K562 (cell line): ENCODE measurements around the gene IDS. TPM values are rescaled to one million over a fixed set of nuclear protein-coding genes. Genes with fewer than 3 reads are reported as not detected.

Source experiments
- ATAC-seq: fragments of 200-7000 bp; cut with Tn5 transposase; 3 replicates; pipeline ENCODE4 v1.9.1; 2020; ENCODE audit warnings: moderate library complexity
- BruUV-seq: library from RNA; stranded (reverse); fragments of 400-500 nt; replicated peaks from 2 replicates; lab custom pipeline; 2021; lab: Mats Ljungman, UMichigan
- CTCF ChIA-PET: fragments of 300-600 bp; formaldehyde crosslinking; extraction: SDS; loops from one replicate; lab custom pipeline; 2021; ENCODE audit warnings: low intra/inter-chr PET ratio; lab: Yijun Ruan, JAX
- POLR2A ChIA-PET: fragments of 300-600, 350-650 bp; sonication (Branson Sonifier 250); formaldehyde crosslinking; extraction: SDS; loops from one replicate; lab custom pipeline; 2021; ENCODE audit warnings: antibody characterized with exemption, inconsistent platforms; lab: Yijun Ruan, JAX
- DNase-seq, 4 experiments: peaks; one replicate each; pipeline versions ENCODE4 v3.0.0 to v3.0.0-alpha.2; 2011 to 2018; ENCODE audit warnings: low spot score in 3 of 4, mixed read lengths in 3 of 4; ENCODE audit errors: extremely low read depth in 1 of 4
- FAIRE-seq: peaks from 2 replicates; lab custom pipeline; 2011; peaks lifted over from hg19 to GRCh38; lab: Jason Lieb, UNC
- H2AFZ ChIP-seq: 2 replicates; pipeline ENCODE4 v1.6.0; 2011; ENCODE audit warnings: low read depth, low read length, control low read depth, inconsistent platforms
- H3K27ac ChIP-seq: fragments of 200-600 bp; 3 replicates; pipeline ENCODE4 v1.8.0; 2011; ENCODE audit warnings: low read depth, mild to moderate bottlenecking, control low read depth, inconsistent platforms, low read length, moderate library complexity, mixed read lengths; ENCODE audit errors: extremely low read depth
- H3K27me3 ChIP-seq, 2 experiments: fragments of 300-600 bp in 1 of 2; 2 replicates in 1 of 2; 3 replicates in 1 of 2; pipeline versions ENCODE4 v1.6.0 to v1.8.0; 2011; ENCODE audit warnings: inconsistent platforms in 2 of 2, low read length in 2 of 2, mild to moderate bottlenecking in 1 of 2, mixed read lengths in 1 of 2, moderate library complexity in 1 of 2; ENCODE audit not compliant: control insufficient read depth in 2 of 2, insufficient read depth in 2 of 2
- H3K36me3 ChIP-seq: fragments of 300-600 bp; 3 replicates; pipeline ENCODE4 v1.8.0; 2011; ENCODE audit warnings: mild to moderate bottlenecking, low read length, inconsistent platforms; ENCODE audit not compliant: control insufficient read depth, insufficient read depth
- H3K4me1 ChIP-seq, 2 experiments: fragments of 200-600 bp in 1 of 2; replicated peaks in 1 of 2; 2 replicates in 1 of 2; 3 replicates in 1 of 2; pipeline versions ENCODE4 v1.5.1 to v1.8.0; 2011; ENCODE audit warnings: inconsistent platforms in 2 of 2, low read length in 2 of 2, mild to moderate bottlenecking in 1 of 2, mixed read lengths in 1 of 2, moderate library complexity in 1 of 2; ENCODE audit not compliant: control insufficient read depth in 2 of 2, insufficient read depth in 2 of 2
- H3K4me2 ChIP-seq: 2 replicates; pipeline ENCODE4 v1.6.1; 2011; ENCODE audit warnings: low read length, control low read depth, inconsistent platforms, mixed read lengths; ENCODE audit not compliant: insufficient read depth
- H3K4me3 ChIP-seq: fragments of 200-600 bp; sonication (generic), shearing (Covaris generic); 2 replicates; pipeline ENCODE4 v1.5.1; 2016; ENCODE audit warnings: control low read depth, inconsistent platforms
- H3K79me2 ChIP-seq: fragments of 200-600 bp; 3 replicates; pipeline ENCODE4 v1.8.0; 2011; ENCODE audit warnings: low read length, inconsistent platforms; ENCODE audit not compliant: control insufficient read depth, insufficient read depth
- H3K9ac ChIP-seq, 2 experiments: 2 replicates each; pipeline versions ENCODE4 v1.6.0 to v1.6.1; 2011; ENCODE audit warnings: low read depth in 2 of 2, low read length in 2 of 2, control low read depth in 1 of 2, inconsistent platforms in 1 of 2, mild to moderate bottlenecking in 1 of 2, mixed read lengths in 1 of 2; ENCODE audit not compliant: insufficient read depth in 1 of 2
- H3K9me1 ChIP-seq: one replicate; pipeline ENCODE4 v1.6.0; 2011; ENCODE audit warnings: inconsistent platforms, mild to moderate bottlenecking, low read length, moderate library complexity; ENCODE audit not compliant: control insufficient read depth, insufficient read depth
- H3K9me3 ChIP-seq: replicated peaks from 2 replicates; pipeline ENCODE4 v1.5.1; 2011; ENCODE audit warnings: low read depth, low read length, inconsistent platforms; ENCODE audit not compliant: control insufficient read depth, insufficient read depth
- H4K20me1 ChIP-seq: replicated peaks from 2 replicates; pipeline ENCODE4 v1.6.1; 2011; ENCODE audit warnings: low read length, inconsistent platforms, mixed read lengths; ENCODE audit not compliant: control insufficient read depth, insufficient read depth
- EP300 ChIP-seq: IDR thresholded peaks from 2 replicates; pipeline ENCODE4 v1.6.1; 2012; ENCODE audit warnings: low read length, improper control_type of control experiment
- PHTF2 ChIP-seq: fragments of 250-450 bp; sonication (Bioruptor Pico); IDR thresholded peaks from 2 replicates; pipeline ENCODE4 v1.5.0; 2021; ENCODE audit warnings: mild to moderate bottlenecking
- PRMT5 ChIP-seq: sonication (generic); formaldehyde crosslinking; IDR thresholded peaks from 2 replicates; pipeline ENCODE4 v1.5.0; 2020; ENCODE audit warnings: missing genetic modification reagents
- SIRT6 ChIP-seq: IDR thresholded peaks from one replicate; pipeline ENCODE4 v1.6.1; 2012; ENCODE audit warnings: low read depth, mild to moderate bottlenecking, control low read depth, inconsistent platforms, low read length, moderate library complexity
- THAP12 ChIP-seq: fragments of 250-450 bp; sonication (Bioruptor Pico); IDR thresholded peaks from 2 replicates; pipeline ENCODE4 v1.9.0; 2021; ENCODE audit warnings: mild to moderate bottlenecking, inconsistent platforms
- ZNF239 ChIP-seq: fragments of 250-450 bp; sonication (Bioruptor Pico); IDR thresholded peaks from 2 replicates; pipeline ENCODE4 v1.4.0; 2020; ENCODE audit warnings: mild to moderate bottlenecking
- WGBS: fragments of 100-300 bp; shearing (Covaris generic); methylation state at CpG from one replicate; pipeline ENCODE4 v1.1.6; 2016; ENCODE audit warnings: low coverage, mixed read lengths; ENCODE audit not compliant: insufficient coverage; ENCODE audit errors: missing lambda C conversion rate; 5-methylcytosine and 5-hydroxymethylcytosine counted together
- in situ Hi-C: fragments of 300-500 bp; cut with MboI; formaldehyde crosslinking; loops from 4 replicates; pipeline ENCODE4 v1.15.0; 2018; ENCODE audit warnings: inconsistent platforms, mixed read lengths
- intact Hi-C: fragments of 100-400 bp; cut with micrococcal nuclease; formaldehyde crosslinking; loops from 2 replicates; pipeline ENCODE4 v1.14.2; 2022
- polyA plus RNA-seq, 8 experiments: library from polyadenylated mRNA; depleted of rRNA in 4 of 8; stranded (reverse) in 5 of 8; unstranded in 3 of 8; fragments of >200 nt; fragmentation: Nextera tagmentation in 2 of 8; fragmentation: Illumina TruSeq in 1 of 8; extraction: Ambion mirVana in 2 of 8; extraction: Trizol in 1 of 8; gene quantifications; 2 replicates each; pipeline versions ENCODE4 v1.2.1 to v1.2.3, GENCODE V29; 2011 to 2014; ENCODE audit warnings: inconsistent platforms in 1 of 8, missing spikeins in 1 of 8
- total RNA-seq, 7 experiments: library from RNA; depleted of rRNA in 6 of 7; stranded (reverse); fragments of >200 nt in 6 of 7; fragmentation: Illumina TruSeq in 2 of 7; extraction: Trizol in 2 of 7; gene quantifications; 2 replicates each; pipeline versions ENCODE4 v1.2.1 to v1.2.3, GENCODE V29; 2011 to 2021; ENCODE audit warnings: low replicate concordance in 1 of 7
- TF ChIP-seq, protein P1 (sequence below): fragments of 250-450 bp; sonication (Bioruptor Pico); IDR thresholded peaks from 2 replicates; pipeline ENCODE4 v1.4.0; 2020; ENCODE audit warnings: borderline replicate concordance

IDS gene
- total and polyA plus RNA-seq, 9 of the 15 experiments (the other 6 are each of a cell fraction or from before 2014, with no cell fraction given), result 2.0 to 18.6 (median 8.6) TPM

DNA sequence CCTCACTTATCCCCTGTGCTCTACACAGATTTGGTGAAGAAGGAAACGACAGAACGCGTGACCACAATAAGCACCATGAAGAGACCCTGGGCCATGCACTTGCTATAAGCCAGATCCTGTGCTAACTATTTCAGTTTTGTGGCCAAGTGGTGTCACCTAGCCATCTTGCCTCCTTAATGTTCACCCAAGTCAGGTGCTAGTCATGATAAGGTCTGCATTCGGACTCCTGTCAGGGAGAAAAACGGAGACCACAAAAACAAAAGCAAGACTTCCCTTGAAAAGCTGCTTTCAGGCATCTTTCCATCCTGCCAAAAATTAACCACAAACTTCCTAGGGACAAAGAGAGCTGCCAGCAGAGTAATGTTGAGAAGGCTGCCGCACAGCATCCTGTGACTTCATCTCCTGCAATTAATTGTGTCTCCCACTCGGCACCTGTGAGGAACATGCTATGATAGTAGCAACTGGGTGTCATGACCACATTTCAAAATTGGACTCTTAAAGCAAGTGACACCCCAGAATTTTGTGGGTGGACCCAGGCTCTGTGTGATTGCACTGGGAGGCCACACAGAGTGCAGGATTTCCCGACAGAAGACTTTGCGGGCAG, 8.8 kb upstream of the IDS start:
- H3K4me3 ChIP-seq, result no peak overlapping the region
- intact Hi-C loops (loop anchor here (10.0 kb wide), 1 partner anchor 131 kb away; no protein-coding TSS in a partner anchor), in situ Hi-C loops (loop anchor here (10.0 to 25.0 kb wide), 2 partner anchors 61 to 123 kb away; partner anchors contain the start of gene TMEM185A)
- no peaks in the 10 kb centered on the region for H3K9me3 ChIP-seq
- no peak overlapping the region for H3K9ac ChIP-seq
- CTCF ChIA-PET, result interaction anchor here (0.6 kb wide), 1 partner anchor 25 kb away, joined by 4 read pairs; no protein-coding TSS in a partner anchor
- ATAC-seq (no peak), DNase-seq (no peak), FAIRE-seq (no peak)
- H3K79me2 ChIP-seq, result no peaks in the 10 kb centered on the region
- peaks cover 3 to 28% of the 10 kb centered on the region in 2 experiments; a peak in 4 of 5 replicates for H3K4me1 ChIP-seq
- POLR2A ChIA-PET, result no interaction called here
- no peaks in the 10 kb centered on the region for H3K36me3 ChIP-seq
- 22% methylated on average over 9 of the region's 9 CpGs for WGBS
- peak overlapping the region; percentile 47; the same call in 1 of the 2 replicates for H2AFZ ChIP-seq
- no peaks in the 10 kb centered on the region for H4K20me1 ChIP-seq
- peaks cover 4% of the 10 kb centered on the region for H3K9me1 ChIP-seq
- TF ChIP-seq ZNF239 (CRISPR knock-in tag) (peak; percentile 85), PHTF2 (CRISPR knock-in tag) (no peak)
- H3K4me2 ChIP-seq, result no peak overlapping the region
- no TSS peak for BruUV-seq
- H3K27ac ChIP-seq, result no peak overlapping the region
- H3K27me3 ChIP-seq, result peaks cover 0 to 7% of the 10 kb centered on the region in 2 experiments; a peak in 2 of 5 replicates

DNA sequence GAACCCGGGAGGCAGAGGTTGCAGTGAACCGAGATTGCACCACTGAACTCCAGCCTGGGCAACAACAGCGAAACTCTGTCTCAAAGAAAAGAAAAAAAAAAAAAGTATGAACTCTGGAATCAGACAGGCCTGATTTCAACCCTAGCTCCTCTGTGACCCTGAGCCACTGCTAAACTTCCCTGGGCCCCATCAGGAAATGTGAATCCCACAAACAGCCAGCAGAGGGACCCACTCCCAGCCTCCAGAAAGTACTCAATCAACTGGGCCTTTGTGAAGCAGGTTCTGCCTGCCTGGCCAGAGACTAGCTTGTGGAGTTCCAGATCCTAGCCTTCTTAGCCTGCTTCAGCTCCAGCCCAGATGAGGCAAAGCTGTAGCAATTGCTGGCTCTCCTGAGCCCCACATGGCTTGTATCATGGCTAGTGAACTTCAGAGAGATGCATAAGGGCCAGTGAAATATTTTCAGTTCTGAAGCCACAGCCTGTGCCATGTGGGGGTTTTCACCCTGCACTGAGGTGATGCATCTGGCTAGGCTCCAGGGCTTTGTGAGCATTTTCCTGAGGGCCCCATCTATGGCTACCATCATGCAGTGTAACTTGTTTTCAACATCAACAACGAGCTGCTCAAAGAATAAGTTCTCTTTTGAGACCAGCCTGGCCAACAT, 7.2 kb upstream of the IDS start:
- intact Hi-C loops, result loop anchor here (10.0 kb wide), 1 partner anchor 132 kb away; no protein-coding TSS in a partner anchor
- H3K9ac ChIP-seq, result peak overlapping the region in 1 of 2 experiments; percentile 55; a peak in 1 of 4 replicates
- ChIA-PET CTCF (no interaction called here), POLR2A (interaction anchor here (0.8 to 1.0 kb wide), 2 partner anchors 9 to 104 kb away, joined by 3 to 4 read pairs; no protein-coding TSS in a partner anchor)
- peak; percentile 58 to 76 (median 60) for DNase-seq
- peak overlapping the region; percentile 29; the same call in 1 of the 2 replicates for H2AFZ ChIP-seq
- 40% methylated on average over 1 of the region's 4 CpGs for WGBS
- H3K27me3 ChIP-seq, result peaks cover 0 to 7% of the 10 kb centered on the region in 2 experiments; a peak in 3 of 5 replicates
- no peaks in the 10 kb centered on the region for H3K79me2 ChIP-seq
- in situ Hi-C loops, result loop anchor here (10.0 to 25.0 kb wide), 2 partner anchors 62 to 125 kb away; partner anchors contain the start of gene TMEM185A
- no peak overlapping the region for H3K27ac ChIP-seq
- H3K36me3 ChIP-seq, result no peaks in the 10 kb centered on the region
- H3K4me1 ChIP-seq, result peaks cover 3 to 28% of the 10 kb centered on the region in 2 experiments; a peak in 4 of 5 replicates
- H4K20me1 ChIP-seq, result no peaks in the 10 kb centered on the region; the same call in 1 of the 2 replicates
- no TSS peak for BruUV-seq
- FAIRE-seq, result peak; percentile 88
- no peak overlapping the region for H3K4me2 ChIP-seq
- H3K9me1 ChIP-seq, result peaks cover 4% of the 10 kb centered on the region
- no peaks in the 10 kb centered on the region for H3K9me3 ChIP-seq
- no peak overlapping the region for H3K4me3 ChIP-seq
- peak; percentile 87 for ATAC-seq
- TF ChIP-seq PRMT5 (CRISPR knock-in tag) (no peak), THAP12 (CRISPR knock-in tag) (no peak), SIRT6 (no peak), EP300 (no peak)
- TF ChIP-seq, protein P1, sequence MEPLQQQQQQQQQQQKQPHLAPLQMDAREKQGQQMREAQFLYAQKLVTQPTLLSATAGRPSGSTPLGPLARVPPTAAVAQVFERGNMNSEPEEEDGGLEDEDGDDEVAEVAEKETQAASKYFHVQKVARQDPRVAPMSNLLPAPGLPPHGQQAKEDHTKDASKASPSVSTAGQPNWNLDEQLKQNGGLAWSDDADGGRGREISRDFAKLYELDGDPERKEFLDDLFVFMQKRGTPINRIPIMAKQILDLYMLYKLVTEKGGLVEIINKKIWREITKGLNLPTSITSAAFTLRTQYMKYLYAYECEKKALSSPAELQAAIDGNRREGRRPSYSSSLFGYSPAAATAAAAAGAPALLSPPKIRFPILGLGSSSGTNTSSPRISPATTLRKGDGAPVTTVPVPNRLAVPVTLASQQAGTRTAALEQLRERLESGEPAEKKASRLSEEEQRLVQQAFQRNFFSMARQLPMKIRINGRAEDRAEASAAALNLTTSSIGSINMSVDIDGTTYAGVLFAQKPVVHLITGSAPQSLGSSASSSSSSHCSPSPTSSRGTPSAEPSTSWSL, result no peak
